GM21529 (cell line): ENCODE data around the gene DKK1.

Experiments
- ATAC-seq: cut with Tn5 transposase; IDR thresholded peaks from one replicate; pipeline ENCODE4 v1.9.1; 2021; ENCODE audit not compliant: unreplicated experiment

DKK1 gene

DNA sequence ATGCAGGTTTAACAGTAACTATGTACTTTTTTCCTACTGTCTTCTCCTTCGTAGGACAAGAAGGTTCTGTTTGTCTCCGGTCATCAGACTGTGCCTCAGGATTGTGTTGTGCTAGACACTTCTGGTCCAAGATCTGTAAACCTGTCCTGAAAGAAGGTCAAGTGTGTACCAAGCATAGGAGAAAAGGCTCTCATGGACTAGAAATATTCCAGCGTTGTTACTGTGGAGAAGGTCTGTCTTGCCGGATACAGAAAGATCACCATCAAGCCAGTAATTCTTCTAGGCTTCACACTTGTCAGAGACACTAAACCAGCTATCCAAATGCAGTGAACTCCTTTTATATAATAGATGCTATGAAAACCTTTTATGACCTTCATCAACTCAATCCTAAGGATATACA lies 2.4 kb downstream of the DKK1 start:
- ATAC-seq: no peak

DNA sequence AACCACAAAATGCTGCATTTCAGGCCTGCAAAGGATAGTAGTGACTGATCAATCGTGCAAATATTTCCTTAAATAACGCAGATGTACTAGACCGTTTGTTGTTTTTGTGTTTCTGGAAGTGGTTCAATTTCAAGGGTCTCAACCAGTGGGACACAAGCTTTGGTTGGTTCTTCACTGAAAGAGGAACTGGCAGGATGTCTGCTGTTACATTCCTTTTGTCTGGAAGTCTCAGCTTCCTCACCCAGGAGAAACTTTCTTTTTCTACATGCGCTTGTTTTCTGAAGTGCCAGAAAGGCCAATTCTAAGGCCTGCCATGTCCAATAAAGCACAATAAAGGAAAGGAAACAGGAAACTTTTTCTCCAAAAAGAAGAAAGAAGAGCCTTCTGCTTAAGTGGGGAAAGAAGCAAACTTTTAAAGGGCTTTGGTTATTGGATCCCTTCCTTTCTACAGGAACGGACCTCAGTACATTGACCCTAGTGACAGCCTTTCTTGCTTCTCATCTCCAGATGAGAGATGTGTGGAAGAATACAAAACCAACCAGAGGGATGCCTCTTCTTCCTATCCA lies 4.1 kb downstream of the DKK1 start:
- ATAC-seq: no peak

DNA sequence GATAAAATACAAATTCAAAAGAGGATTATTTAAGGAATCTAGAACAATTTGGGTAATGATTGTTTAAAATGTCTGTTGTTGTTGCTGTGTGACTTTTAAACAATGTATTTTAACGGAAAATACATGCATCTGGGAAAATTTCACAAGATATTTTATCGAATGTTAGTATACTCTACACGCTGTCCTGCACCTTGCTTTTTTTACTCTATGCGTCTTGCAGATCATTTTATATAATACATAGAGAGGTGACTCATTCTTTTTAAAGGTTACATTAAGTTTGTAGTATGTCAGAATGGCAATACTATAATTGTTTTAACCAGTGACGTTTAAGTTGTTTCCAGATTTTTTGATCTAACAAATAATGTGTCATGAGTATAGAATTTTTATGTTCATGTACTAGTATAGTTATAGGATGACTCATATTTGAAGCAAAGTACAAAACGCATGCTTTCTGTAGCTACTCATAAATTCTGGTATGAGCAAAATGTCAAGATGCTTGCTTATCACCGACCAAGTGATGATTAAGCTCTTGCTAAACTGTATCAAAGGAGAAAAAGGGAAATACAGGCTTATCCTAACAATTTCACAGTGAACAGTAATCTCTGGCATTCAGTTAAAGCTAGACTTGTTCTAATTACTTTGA lies 4.9 kb downstream of the DKK1 start:
- no peak for ATAC-seq

DNA sequence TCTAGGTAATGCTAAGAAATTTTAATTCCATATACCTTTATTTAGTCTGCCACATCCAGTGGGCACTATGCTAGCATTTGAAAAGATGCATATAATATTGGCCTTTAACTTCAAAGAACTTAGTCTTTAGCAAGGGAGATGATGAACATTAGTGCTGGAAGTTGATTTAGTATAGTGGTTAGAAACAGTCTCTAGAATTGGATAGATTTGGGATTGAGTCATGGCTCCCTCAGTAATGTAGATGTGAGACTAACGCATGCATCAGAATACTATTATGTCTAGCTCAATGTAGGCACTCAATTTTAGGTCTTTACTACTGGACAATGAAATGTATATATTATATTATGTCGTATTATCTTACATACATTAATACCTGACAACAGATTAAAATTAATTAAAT lies 5.8 kb downstream of the DKK1 start:
- no peak for ATAC-seq

DNA sequence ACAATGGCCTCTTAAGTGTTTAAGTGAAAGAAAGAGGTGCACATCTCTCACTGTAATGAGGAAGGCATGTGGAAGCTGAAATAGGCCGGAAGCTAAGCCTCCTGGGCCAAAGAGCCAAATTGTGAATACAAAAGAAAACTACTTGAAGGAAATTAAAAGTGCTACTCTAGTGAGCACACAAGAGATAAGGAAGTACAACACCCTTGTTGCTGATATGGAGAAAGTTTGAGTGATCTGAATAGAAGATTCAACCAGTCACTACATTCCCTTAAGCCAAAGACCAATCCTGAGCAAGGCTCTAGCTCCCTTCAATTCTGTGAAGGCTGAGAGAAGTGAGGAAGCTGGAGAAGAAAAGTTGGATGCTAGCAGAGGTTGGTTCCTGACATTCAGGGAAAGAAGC lies 8.2 kb downstream of the DKK1 start:
- no peak for ATAC-seq

DNA sequence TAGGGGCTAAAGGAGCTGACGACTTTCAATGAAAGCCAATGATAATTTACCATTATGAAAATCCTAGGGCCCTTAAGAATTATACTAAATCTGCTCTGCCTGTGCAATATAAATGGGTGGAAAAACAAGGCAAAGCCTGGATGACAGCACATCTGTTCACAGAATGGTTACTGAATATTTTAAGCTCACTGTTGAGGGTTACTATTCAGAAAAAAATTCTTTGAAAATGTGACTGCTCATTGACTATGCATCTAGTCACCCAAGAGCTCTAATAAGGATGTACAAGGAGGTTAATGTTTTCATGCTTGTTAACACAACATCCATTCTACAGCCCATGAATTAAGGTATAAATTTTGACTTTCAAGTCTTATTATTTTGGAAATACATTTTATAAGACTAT lies 8.9 kb downstream of the DKK1 start:
- no peak for ATAC-seq

DNA sequence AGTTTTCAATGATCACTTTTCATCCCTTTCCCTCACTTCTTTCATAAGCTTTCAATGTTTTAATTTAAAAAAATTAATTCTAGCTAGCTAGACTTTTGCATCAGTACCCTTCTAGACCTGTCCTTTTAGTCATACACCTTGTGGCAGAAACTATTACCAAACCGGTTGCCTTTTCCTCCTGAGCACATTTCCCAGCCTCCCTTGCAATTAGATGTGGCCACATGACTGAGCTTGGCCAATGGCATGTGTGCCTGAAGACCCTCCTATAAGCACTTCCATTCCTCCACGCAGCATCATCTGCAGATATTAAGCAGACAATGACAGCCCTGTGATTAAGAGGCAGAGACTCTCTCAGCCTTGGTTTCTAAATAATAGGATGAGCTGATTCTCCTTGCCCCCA lies 12.3 kb downstream of the DKK1 start:
- ATAC-seq: no peak

DNA sequence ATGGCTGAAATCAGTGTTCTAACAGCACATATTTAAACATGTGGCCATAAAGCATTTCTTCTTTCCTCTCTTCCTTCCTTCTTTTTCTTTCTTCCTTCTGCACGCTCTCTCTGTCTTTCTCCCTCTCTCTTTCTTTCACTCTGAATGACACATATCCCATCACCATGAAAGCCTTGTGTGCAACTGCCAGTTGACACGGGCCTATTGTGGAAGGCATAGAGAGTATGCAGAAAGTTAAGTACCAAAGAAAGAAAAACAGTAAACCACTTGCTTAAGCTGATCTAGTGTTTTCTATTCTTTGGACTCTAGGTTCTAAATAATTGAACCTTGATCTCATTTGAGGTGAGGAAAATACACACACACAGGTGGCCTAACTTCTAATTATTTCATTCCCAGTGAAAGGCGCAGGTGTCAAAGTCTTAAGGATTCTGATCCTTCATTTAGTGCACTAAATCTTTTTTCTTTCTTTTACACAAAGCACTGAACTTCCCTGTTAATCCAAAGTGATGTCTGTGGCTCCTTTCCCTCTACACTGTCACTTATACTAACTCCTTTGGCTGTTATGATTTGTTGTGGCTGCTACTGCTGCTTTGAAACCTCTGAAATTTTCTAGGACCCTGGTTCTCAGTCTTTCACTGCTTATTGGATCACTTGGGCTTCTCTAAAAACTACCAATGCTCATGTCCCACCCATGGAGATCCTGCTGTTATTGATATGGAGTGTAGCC lies 17.7 kb downstream of the DKK1 start:
- ATAC-seq: no peak

DNA sequence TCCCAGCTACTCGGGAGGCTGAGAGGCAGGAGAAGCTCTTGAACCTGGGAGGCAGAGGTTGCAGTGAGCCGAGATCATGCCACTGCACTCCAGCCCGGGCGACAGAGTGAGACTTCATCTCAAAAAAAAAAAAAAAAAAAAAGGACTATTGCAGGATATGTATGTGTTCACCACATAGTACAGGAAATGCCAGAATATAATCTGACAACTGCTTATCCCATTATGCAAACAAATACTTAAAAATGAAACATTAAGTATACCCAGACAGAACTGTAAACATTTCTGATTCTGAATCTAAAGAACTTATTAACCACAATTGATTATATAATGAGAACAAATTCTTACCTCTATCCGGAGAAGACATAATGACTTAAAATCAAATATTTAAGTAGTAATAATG lies 18.7 kb downstream of the DKK1 start:
- no peak for ATAC-seq

DNA sequence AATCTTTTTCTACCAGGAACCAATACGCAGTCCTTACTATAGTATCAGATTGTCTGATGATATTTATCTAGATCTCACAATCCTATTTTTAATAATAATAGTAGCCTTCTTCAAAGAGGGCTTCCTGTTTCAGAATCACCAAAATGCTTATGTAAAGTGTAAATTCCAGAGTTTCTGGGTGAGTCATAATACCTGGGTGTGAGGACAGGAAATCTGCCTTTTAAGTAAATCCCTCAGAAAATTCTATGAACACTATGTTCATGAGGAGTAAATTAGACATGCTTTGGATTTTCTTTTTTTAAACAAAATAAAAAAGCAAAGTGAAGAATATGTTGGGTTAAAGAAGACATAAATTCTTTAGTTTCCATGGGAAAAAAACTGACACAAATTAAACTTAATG lies 20.5 kb downstream of the DKK1 start:
- ATAC-seq: no peak

DNA sequence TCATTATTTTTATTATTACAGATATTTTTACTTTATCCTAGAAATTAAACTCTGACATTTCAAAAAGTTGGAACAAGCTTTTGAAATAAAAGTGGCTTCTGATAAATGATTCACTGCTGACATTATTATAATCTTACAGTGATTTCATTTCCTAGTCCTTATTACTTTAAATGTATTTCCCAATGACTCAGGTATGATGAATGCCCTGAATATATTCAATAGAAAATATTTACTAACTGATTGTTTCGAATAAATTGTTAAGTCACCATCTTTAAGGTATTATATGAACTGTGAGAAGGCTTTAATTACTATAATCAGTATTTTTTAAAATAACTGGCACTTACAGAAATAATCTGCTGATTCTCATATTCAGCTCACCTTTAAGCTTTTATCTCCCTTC lies 21.6 kb downstream of the DKK1 start:
- no peak for ATAC-seq

DNA sequence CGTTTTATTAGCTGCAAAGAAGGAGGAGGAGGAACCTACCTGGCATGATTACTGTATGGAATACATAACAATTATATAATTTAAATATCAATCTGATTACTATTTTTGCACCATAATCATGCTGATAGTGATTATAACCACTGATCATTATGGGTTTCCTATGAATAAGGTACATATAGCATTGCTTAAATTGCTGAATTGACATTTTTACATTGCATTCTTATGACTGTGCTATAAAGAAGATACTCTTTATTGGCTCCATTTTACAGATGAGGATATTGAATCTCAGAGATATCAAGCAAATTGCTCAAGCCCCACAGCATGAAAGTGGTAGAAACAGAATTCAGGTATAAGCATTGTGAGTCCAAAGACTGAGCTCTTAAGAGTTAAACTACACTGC lies 23.1 kb downstream of the DKK1 start:
- no peak for ATAC-seq

DNA sequence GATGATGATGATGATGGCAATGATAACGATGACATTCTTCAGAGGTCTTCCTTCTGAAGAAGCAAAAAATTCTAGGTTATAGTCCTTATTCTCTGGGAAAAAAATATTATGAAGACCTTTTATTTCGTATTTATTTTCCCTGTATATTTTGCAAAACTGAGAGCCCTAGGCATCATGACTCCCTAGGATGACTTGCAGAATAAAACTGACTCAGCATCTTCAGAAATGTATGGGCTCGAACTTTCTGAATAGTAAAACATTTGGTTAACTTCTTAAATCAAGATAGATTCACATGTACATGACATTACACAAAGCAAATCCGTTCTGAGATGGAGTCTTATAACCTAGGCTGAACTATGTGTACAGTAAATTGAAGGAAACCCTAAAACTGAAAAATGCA lies 29.4 kb downstream of the DKK1 start:
- no peak for ATAC-seq

DNA sequence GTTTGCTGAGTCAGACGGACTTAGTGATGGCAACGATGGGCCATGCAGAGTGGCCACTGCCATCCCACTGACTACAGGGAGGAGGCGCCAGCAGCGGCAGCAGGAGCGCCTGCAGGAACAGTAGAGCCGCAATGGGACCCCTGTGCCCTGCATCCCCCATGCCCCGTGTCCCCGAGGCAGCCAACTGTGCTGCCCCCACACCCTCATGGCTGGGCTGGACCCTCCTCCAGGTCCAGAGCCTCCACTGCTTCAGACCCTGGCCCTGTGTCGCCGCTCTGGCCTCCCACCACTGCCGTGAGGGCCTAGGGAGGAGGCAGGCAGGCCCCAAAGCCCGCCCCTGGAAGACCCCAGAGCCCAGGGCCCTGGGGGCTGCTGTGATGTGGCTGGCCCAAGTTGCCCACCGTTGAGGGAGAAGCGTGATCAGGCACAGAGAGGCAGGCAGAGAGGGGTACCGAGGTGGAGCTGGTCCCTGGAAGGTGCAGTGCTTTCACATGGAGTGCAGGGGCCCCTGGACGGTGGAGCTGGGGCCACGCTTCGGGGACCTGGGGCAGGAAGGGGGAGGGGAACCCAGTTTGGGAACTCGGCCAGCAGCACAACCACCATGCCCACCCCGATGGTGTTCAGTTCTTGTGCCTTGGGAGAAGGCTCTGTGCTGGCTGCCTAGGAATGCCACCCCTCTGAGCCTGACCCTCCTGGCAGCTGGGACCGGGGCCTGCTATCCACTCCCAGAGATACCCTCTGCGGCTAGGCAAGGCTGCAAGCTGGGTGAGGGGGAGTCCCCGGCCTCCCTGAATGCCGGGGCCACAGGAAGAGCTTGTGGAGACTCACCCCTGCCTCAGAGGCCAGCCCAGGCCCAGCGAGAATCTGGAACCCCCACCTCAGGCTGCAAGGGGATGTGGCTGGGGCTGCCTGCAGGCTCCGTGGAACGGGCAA lies 32.6 kb downstream of the DKK1 start:
- no peak for ATAC-seq

DNA sequence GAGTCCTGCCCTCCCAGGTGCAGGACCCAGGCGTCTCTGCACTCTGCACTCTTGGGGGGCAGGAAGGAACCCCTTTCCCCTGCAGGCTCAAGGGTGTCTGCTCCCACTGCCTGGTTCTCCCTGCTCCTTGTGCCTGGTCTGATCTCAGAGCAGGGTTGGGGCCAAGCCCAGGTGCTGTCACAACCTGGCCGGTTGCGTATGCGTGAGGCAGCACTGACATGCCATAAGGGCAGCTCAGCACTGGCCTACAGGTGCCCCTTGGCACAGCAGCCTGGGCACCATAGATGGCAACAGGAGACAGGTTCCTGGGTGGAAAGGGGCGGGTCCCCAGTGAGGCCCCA lies 33.2 kb downstream of the DKK1 start:
- no peak for ATAC-seq

DNA sequence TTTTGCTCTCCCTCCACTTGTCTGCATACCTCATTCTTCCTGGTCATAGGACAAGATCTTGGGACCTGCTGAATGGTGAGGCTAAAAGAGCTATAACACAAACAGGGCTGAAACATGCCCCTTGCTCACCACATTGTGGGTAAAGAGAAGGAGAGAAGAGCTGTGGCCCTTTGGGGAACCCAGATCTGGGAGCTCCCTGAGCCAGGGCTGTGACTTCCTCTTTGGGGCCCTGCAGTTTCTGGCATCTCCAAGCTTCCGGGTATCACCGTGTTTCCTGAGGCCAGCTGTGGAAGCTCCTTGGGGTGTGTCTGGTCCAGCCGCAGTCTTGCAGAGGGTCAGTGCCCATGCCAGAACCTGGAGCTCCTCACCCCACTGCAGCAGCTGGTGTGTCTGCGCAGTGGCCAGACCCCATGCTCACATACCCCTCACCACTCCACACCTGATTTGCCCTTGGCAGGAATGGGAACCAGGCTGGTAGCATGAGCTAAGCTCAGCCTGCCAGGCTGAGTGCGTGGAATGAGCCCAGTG lies 34.0 kb downstream of the DKK1 start:
- ATAC-seq: no peak

DNA sequence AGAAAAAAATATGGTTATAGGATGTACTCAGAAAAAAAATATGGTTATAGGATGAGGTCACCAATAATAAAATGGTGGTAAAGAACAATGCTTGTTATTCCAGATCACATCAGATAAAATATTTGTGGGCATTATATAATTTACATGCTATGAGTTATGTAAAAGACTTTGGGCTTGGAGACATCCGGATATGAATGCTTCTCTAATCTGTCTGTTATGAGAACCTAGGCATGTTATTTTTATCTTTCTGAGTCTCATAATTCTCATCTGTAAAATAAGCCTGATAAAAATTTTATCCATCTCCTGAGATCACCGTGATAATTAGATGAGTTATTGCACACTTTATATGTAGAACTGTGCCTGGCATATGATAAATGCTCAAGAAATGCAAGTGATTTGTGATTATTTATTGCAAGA lies 37.8 kb downstream of the DKK1 start:
- no peak for ATAC-seq

DNA sequence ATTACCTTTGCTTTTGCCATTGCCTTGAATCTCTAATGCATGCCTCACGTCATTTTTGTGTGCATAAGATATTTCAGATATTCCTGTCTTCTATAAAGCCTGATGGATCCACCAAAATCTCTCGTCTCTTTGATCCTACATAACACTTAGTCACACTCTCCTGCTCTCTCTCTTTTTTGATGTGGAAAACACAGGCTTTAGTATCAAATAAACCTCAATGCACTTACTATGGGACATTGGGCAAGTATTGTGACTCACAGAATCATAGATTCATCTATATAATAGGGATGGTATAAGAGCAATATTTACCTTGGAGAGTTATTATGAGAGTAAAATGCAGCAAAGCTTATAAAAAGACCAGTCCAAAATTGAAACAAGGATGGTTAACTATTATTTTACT lies 39.1 kb downstream of the DKK1 start:
- ATAC-seq: no peak

DNA sequence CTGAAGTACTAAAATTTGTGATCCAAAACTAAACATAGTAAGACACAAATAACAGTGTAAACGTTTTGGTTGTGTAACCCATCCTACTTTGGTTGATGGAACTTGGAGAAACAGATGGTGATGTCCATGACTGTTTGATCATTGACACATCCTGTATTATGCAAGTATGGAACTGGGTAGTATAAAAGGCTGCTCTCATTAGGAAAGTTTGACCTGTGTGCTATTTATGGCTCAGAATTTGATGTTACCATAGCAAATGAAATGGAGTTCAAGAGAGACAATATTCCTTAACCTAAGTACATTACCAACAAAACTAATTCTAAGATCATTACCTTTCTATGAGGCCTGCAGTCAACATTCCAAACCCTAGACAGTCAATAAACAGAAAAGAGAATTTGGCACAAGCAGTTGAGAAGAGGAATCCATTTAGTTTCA lies 39.9 kb downstream of the DKK1 start:
- no peak for ATAC-seq

DNA sequence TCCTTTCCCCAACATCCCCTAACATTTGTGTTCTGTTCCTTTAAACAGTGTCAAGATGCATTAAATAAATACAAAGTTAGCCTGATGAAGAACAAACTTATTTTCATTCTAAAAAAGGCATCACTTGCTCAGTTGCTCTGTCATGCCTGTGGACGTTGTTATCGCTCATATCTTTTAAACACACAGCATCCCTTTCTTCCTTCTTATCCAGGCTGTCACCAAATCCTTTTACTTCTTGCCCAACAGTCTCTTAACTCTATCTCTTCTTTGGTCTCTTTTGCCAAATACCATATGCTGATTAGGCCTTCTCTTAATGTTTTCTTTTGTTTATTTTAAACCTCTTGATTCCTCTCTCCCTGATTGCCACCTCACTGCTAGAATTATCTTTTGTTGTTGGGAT lies 43.9 kb downstream of the DKK1 start:
- no peak for ATAC-seq

DNA sequence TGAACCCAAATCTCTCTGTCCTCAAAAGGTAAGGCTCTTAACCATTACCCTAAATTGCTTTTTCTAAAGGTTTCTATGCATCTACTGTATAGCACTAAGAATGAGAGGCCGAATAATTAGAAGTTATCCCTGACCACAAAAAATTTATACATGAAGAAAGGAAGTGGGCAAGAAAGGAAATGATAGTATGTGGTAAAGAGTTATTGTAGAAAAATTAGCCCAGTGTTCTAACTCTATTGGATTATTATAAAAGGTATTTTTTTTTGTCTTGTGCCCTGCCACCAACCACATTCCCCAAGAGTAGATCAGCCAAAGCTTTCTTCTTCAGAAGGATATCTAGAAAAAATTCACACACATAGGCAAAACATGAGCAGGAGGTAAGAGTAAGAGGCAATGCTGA lies 45.4 kb downstream of the DKK1 start:
- no peak for ATAC-seq
